ENCODE results near the gene GAS2.
A peak's percentile ranks its signal among the peaks of the same experiment; 100 is the strongest.

GAS2 gene

DNA sequence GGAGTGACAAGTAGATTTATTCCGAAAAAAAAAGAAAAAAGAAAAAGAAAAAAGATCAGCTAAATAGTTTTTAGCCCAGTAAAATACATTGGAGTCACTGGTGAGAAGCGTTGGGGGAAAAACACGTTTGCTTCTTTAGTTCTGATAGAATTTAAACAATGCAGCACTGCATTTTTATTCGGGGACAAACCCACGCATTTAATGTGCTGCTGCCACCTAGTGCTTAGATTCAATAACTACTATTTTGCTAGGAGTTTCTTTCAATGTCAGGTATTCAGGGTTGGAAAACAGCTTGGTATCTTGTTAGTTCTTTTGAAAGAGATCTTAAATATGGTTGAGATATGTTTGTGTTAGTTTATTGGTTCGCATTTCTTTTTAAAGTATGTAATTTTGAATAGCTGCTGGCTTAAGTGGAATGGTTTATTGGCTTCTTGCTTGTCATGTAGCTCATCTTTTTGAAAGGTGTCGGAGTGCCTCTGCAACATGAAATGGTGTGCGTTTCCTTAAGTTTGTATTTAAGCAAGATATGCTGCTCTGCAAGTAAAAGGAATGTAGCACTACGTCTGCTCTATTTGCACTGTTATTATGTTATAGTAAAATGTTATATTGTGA lies 121.2 kb downstream of the GAS2 start:
- peak; percentile 29 for DNase-seq (ENCODE audit: low spot score)

- no peak for DNase-seq (ENCODE audit: low spot score)
Measured at GRCh38 chr11:22792497-22792896, 126.1 kb downstream of the GAS2 start.

DNA sequence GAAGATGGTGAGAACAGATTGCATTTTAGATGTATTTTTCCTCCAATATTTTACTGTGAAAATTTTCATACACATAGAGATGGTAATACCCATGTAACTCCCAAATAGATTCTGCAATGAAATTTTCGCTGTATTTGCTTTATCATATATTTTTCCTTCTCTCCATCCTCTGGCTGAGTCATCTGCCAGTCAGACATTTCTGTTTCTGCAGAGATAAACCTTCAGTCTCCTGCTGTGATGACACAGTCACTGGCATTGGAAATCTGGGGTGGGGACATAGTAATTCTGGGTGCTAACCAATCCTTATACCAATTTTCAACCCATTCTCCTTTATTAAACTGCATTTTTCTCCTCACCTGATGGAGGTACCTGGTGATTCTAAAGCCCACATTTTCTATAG lies 129.5 kb downstream of the GAS2 start:
- DNase-seq (ENCODE audit: low spot score) = no peak

- DNase-seq (ENCODE audit: low spot score) = no peak
Measured at GRCh38 chr11:22797047-22797446, 130.6 kb downstream of the GAS2 start.

DNA sequence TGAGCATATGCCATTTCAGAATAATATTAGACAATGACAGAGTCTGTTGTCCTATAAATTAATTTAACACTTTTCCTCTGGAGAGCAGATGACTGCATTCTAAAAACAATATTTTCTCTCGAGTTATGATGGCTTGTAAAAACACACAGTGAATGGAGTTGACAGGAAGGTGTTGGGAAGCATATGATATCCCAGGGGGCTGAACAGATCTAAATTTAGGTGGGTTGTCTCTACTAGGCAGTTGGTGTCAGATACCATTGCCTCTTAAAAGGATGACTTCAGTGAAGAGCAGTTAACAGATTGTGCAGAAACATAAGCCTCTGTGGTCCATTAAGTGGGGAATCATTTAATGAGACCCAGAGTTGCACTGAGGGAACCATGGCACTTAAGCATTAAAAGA lies 132.5 kb downstream of the GAS2 start:
- DNase-seq (ENCODE audit: low spot score) = no peak

DNA sequence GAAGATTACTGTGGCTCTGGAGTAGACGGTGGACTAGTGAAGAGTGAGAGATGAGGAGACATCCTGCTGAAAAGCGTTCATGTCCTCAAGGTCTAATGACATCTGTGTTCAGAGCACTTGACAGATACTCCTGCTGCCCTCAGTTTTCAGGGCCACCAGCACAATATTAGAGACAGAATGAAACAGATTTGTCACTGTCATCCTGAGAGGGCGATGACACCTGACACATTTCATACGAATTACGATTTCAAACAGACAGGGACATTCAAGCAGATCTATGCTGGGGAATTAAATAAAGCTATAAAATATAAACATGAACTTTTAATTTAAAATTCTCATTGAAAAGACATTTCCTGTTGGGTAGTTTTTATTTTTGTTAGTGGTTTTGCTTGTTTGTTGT lies 134.1 kb downstream of the GAS2 start:
- DNase-seq (ENCODE audit: low spot score) = no peak

DNA sequence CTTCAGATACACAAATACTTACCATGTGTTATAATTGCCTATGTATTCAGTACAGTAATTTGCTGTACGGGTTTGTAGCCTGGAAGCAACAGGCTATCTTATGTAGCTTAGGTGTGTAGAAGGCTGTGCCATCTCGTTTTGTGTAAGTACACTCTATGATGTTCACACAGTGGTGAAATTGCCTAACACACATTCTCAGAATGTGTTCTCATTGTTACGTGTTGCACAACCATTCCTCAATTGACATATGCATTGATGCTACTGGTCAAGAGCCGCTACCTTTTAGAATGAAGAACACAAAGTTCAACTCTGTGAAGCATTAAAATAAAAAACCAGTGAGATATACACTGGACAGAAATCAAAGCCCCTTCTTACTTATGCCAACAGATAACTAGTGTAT lies 136.4 kb downstream of the GAS2 start:
- no peak for DNase-seq (ENCODE audit: low spot score)

- DNase-seq (ENCODE audit: low spot score) = no peak
Measured at GRCh38 chr11:22807391-22807790, 141.0 kb downstream of the GAS2 start.

DNA sequence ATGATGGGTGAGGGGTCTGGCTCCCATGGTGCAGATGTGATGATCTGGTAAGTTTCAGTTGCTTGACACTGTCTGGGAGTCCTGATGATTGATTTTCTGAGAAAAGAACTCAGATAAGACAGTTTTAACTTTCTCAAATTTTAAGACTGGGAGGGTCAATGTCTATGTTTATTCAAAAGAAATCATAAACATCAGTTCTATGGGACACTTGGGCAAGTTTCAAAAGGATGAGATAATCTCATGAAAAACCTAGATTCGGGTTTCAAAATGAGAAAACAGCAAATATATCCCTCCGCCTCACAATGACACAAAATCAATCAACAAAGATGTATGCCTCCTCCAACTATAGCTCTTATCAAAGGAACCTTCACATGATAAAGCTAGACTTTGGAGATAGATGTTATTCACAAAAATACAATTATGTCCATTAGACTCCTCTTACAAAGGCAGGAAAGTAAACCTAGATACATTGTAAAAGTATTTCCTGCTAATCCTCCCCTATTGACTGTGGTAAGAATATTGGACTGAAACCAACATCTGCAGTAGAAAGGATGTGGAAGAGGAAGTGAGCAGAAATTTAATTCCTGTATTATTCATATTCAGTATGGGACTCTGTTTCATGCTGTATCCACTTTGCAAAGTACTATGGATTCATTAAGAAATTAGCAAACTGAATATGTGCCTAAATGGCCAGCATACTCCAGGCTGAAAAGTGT lies 141.6 kb downstream of the GAS2 start:
- no peak for DNase-seq (ENCODE audit: low spot score)

DNA sequence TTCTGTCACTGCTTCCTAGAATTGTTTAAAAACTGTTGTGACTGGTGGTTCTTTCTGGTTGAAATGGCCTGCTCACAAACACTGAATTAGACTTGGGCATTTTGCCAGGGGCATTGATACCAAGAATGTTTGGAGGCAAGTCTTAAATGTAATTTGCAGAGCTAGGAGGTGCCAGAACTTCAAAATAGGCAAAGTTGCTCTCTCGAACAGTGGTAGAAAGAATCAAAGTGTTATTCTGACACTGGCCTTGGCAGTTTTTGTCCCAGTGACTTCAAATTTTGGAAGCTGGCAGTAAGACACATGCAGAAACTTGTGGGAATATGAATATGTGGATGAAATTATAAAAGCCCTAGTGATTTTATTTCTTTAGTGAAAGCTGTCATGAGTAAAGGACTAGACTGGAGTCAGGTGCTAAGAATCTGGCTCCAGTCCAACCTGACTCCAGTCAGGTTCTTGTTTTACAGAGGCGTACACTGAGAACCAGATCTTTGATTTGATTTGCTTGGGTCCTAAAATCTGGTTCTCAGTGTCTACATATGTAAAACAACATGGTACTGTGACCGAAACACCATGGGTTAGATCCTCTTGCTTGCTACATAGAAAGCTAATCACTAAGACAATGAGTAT lies 142.3 kb downstream of the GAS2 start:
- DNase-seq (ENCODE audit: low spot score) = no peak

DNA sequence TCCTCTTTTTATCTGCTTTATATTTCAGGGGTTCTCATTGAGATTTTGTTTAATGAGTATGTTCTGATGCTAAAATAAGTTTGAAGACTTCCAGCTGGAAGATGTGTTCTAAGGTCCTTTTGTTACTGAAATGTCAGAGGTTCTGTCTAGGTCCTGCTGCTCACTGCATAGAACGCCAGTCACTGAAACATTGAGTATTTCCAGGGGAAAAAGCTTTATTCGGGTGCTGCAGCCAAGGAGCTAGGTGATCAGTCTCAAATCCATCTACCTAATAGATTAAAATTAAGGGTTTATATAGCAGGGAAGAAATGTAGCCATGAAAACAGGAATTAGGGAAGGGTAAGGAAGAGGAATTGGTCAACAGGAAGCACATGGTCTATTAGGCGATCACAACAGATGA lies 143.5 kb downstream of the GAS2 start:
- DNase-seq (ENCODE audit: low spot score) = no peak

GRCh38 chr11:22822203-22822602 lies 155.8 kb downstream of the GAS2 start:
- no peak for DNase-seq (ENCODE audit: low spot score)

DNA sequence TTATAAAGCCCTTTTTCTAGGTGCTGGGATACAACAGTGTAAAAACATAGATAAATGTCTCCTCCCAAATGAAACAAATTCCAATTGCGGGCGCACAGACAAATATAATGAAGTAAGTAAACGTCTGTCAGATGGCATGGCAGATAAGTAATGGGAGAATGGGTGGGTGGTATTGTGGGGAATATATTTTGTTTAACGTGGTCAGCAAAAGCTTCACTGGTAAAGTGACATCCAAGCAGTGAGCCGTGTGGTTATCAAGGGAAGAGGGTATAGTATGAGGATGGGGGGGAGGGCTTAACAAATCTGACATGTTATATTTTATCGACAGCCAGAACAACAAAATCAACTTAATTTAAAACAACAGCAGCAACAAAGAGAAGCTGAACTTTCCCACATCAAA lies 162.0 kb downstream of the GAS2 start:
- no peak for DNase-seq (ENCODE audit: low spot score)

DNA sequence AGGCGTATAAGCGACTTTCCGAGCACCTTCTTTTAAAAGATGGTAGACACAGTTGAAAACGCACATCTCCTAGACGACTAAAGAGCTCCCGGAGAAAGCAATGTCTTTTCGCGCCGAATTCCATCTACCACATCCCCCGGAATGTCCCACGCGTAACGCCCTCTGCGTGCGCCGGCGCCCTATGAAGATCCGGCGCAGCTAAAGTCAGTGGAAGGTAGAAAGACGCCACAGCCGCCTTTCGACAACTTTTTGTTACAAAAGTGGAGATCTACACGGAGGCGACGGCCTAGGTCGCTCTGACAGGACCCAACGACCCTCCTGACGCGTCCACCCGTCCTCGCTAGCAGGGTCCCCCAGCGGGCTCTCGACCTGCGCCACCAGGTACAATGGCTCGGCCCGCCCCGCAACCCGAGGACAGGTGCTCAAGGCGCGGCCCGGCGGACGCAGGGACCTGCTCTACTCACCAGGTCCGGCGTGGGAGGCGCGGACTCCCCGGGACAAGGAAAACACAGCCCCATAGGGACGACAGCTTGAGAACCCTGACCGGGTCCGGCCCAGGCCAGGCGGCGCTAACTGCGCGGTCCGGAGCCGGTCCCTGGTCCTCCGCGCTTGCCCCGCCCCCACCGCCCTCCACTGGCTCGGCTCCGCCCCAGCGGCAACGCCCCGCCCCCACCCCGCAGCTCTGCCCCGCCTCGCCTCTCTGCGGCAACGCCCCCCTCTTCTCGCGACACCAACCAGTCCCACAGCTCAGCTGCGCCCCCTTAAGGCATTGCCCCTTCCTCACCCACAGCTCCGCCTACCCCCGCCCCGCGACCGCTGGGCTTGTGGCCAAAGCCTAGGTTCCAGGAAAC lies 163.0 kb downstream of the GAS2 start, which contains the start of gene SVIP:
SVIP (minus strand) TSS at position 571 of the 851 bp plus-strand sequence; CDS start at position 518, 53 bp downstream.
- DNase-seq (ENCODE audit: low spot score) = peak; percentile 93

GRCh38 chr11:22830082-22830414 lies 163.6 kb downstream of the GAS2 start:
- no peak for DNase-seq (ENCODE audit: low spot score)

DNA sequence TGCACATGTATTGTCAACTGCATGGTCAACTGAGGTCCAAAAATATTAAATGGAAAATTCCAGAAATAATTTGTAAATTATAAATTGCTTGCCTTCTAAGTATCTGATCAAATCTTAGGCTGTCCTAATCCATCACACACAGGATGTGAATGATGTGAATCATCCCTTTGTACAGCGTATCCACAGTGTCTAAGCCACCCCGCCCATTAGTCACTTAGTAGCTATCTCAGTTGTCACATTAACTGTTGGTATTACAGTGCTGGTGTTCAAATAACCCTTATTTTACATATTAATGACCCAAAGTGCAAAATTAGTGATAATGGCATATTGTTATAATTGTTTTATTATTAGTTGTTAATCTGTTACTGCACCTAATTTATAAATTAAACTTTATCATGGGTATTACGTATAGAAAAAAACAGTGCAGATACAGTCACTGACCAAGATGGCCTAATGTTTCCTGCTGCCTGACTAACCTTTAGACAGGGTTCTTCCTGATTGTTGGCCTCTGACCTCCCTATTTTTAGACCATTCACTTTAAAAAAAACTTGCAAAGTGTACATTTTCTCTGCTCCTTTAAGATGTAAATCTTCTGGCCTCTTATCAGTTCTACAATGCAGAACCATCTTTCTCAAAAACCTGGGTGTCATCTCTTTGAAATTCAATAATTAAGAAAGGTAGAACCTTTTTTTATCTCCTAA lies 166.1 kb downstream of the GAS2 start:
- peak; percentile 10 for DNase-seq (ENCODE audit: low spot score)

- DNase-seq (ENCODE audit: low spot score) = no peak
Measured at GRCh38 chr11:22846726-22847125, 180.3 kb downstream of the GAS2 start.

- DNase-seq (ENCODE audit: low spot score) = no peak
Measured at GRCh38 chr11:22851477-22851876, 185.1 kb downstream of the GAS2 start.

DNA sequence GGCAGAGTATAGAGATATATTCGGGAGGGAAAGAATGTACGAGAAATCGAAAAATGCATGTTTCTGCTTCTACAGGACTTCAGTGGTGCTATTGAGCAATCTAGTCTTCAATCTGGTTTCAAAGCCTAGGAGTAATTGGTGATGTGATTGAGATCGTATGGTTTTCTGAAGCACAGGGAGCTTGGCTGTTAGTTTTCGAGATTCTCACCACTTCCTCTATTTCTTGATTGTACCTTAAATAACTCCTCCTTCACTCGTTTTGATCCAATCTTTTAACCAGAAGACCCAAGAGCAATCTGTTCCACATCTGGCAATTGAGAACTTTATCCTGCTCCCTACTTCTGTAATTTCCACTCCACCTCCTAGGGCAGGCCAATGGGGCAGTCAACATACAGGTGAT lies 193.3 kb downstream of the GAS2 start:
- DNase-seq (ENCODE audit: low spot score) = no peak

DNA sequence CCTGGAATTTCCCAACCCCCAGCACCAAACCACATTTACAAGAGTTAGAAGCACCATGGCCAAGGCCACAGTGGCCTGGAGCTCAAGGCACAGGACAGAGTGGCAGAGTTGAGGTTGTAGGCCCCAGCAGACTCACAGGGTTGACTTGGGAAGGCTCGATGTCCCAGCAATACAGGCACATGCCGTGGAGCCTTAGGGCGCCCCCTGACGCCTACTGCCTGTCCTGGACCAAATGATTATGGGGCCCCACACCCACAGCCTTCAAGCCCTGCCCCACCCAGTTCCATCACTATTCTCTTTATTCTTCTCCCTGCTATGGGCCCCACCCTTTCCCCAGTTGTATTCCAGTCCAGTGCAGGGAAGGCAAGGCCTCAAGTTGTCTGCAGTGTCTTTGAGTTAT lies 193.8 kb downstream of the GAS2 start, which contains the start of gene CCDC179:
CCDC179 (minus strand) TSS at position 234 of the 400 bp plus-strand sequence; CDS start at position 181, 53 bp downstream.
- DNase-seq (ENCODE audit: low spot score) = no peak
